Endothelial cell (in vitro differentiated cells): Measurements from ENCODE around the gene MAP2K1. TPM values are rescaled to one million over a fixed set of nuclear protein-coding genes. Genes with fewer than 3 reads are reported as not detected.
"Not testable (repeated sequence)": the region's sequence is repeated elsewhere in the genome, so short reads cannot be mapped to it uniquely, and the experiment has no call there.

Experiments
- DNase-seq: peaks from one replicate; pipeline ENCODE4 v3.0.0; 2021; ENCODE audit warnings: low spot score
- H3K27ac Mint-ChIP-seq: one replicate; pipeline ENCODE4 v1.8.0; 2021; ENCODE audit warnings: mixed read lengths, inconsistent platforms; ENCODE audit not compliant: unreplicated experiment
- H3K27me3 Mint-ChIP-seq: one replicate; pipeline ENCODE4 v1.8.0; 2021; ENCODE audit warnings: mild to moderate bottlenecking, moderate library complexity, mixed read lengths, inconsistent platforms; ENCODE audit not compliant: unreplicated experiment
- H3K36me3 Mint-ChIP-seq: one replicate; pipeline ENCODE4 v1.8.0; 2021; ENCODE audit warnings: mild to moderate bottlenecking, low read depth, mixed read lengths, inconsistent platforms; ENCODE audit not compliant: unreplicated experiment
- H3K4me1 Mint-ChIP-seq: one replicate; pipeline ENCODE4 v1.8.0; 2021; ENCODE audit warnings: mild to moderate bottlenecking, mixed read lengths, inconsistent platforms; ENCODE audit not compliant: unreplicated experiment
- H3K4me3 Mint-ChIP-seq: one replicate; pipeline ENCODE4 v1.8.0; 2021; ENCODE audit warnings: mild to moderate bottlenecking, mixed read lengths, inconsistent platforms; ENCODE audit not compliant: unreplicated experiment
- H3K9me3 Mint-ChIP-seq: one replicate; pipeline ENCODE4 v1.8.0; 2021; ENCODE audit warnings: mixed read lengths, inconsistent platforms; ENCODE audit not compliant: unreplicated experiment
- CTCF ChIP-seq: fragments of 200-600 bp; sonication (generic); IDR thresholded peaks from one replicate; pipeline ENCODE4 v1.5.0; 2021; ENCODE audit warnings: antibody characterized with exemption; ENCODE audit not compliant: unreplicated experiment
- total RNA-seq: library from RNA; stranded (reverse); fragmentation: NEBNext Ultra II Directional; extraction: Animal tissue kit (Norgen Biotek cat#: 25700); gene quantifications from one replicate; pipeline ENCODE4 v1.2.1, GENCODE V29; 2021; ENCODE audit not compliant: unreplicated experiment

Gene MAP2K1
- total RNA-seq, 1 donor from 2014 or later = 139 TPM

- Mint-ChIP-seq H3K27me3 (peaks cover 4% of the 10 kb centered on the region), H3K9me3 (no peaks in the 10 kb centered on the region), H3K4me1 (peaks cover 28% of the 10 kb centered on the region), H3K27ac (peak overlapping the region; percentile 93), H3K4me3 (peak overlapping the region; percentile 93), H3K36me3 (peaks cover 33% of the 10 kb centered on the region)
- no peak for DNase-seq
- TF ChIP-seq CTCF = no peak
Measured at GRCh38 chr15:66496951-66497501, 110.3 kb downstream of the MAP2K1 start.

DNA sequence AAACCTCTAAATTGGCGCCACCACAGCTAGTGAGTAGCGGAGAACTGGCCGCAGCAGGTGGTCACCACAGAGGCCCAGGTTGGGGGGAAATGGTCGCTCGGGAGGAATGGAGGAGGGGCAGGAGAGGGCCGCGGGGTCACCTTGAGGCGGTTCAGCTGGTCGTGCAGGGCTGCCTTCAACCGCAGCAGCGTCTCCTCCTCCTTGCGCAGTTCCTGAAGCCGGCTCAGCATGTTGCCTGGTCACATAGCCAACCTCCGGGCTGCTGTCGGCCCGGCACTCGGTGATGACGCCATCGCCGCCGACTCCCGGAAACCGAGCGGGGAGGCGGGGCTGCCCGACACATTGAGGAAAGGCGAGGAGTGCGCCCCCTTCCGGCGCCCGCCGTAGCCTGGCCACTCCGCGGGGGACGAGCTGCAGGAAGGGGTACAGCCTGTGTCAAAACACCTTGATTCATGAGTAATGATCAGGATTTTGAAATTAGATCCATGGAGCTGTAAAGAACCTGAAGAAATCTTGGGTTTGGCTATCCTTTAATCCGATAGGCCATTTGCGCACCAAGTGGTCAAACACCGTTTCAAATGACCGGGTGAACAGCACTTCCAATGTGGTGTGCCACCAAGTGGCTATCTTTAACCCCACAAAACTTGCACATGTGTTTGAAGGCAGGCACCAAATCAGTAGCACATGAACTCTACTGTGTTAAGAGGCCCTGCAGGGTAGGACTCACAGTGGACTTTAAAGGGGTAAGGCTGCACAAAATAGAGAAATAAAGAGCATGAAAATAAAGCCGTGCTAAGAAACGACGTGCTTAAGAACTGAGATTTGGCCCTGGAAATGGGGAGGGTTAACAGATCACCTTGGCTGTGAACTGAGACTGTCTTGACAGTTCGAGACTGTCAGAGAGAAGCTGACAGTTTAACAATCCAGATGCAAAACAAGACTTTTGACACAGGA, 111.1 kb downstream of the MAP2K1 start, which contains the start of gene SNAPC5:
TSS of gene SNAPC5 (minus strand) at position 261 of the 954 bp plus-strand sequence. CDS start at position 230, 31 bp downstream.
- Mint-ChIP-seq H3K9me3 (no peaks in the 10 kb centered on the region), H3K27ac (peak within 1 kb of the TSS; percentile 93), H3K4me1 (peaks cover 34% of the 10 kb centered on the region), H3K4me3 (peak within 1 kb of the TSS; percentile 93), H3K36me3 (peaks cover 38% of the 10 kb centered on the region), H3K27me3 (peaks cover 4% of the 10 kb centered on the region)
- peak; percentile 96 for TF ChIP-seq CTCF
- peak; percentile 99 for DNase-seq

GRCh38 chr15:66498501-66499386, 112.0 kb downstream of the MAP2K1 start:
- peak overlapping the region; percentile 3 for H3K27ac Mint-ChIP-seq
- TF ChIP-seq CTCF = peak; percentile 74
- no peak for DNase-seq
- H3K9me3 Mint-ChIP-seq = no peaks in the 10 kb centered on the region
- peak overlapping the region; percentile 39 for H3K4me3 Mint-ChIP-seq
- H3K4me1 Mint-ChIP-seq = peaks cover 32% of the 10 kb centered on the region
- peaks cover 2% of the 10 kb centered on the region for H3K27me3 Mint-ChIP-seq
- H3K36me3 Mint-ChIP-seq = peaks cover 33% of the 10 kb centered on the region

- H3K9me3 Mint-ChIP-seq, DNase-seq, H3K27me3 Mint-ChIP-seq: not testable (repeated sequence)
- peaks cover 37% of the 10 kb centered on the region for H3K36me3 Mint-ChIP-seq
- peak overlapping the region; percentile 25 for H3K27ac Mint-ChIP-seq
- H3K4me3 Mint-ChIP-seq = peak overlapping the region; percentile 5
- peaks cover 31% of the 10 kb centered on the region for H3K4me1 Mint-ChIP-seq
Measured at GRCh38 chr15:66500346-66500745, 113.6 kb downstream of the MAP2K1 start.

- peaks cover 35% of the 10 kb centered on the region for H3K36me3 Mint-ChIP-seq
- no peak for DNase-seq
- H3K4me1 Mint-ChIP-seq = peaks cover 41% of the 10 kb centered on the region
- H3K27ac Mint-ChIP-seq = peak overlapping the region; percentile 70
- H3K27me3 Mint-ChIP-seq = peaks cover 3% of the 10 kb centered on the region
- no peak for TF ChIP-seq CTCF
- peak overlapping the region; percentile 99 for H3K4me3 Mint-ChIP-seq
- no peaks in the 10 kb centered on the region for H3K9me3 Mint-ChIP-seq
Measured at GRCh38 chr15:66502491-66502890, 115.8 kb downstream of the MAP2K1 start.

GRCh38 chr15:66503041-66503648, 116.4 kb downstream of the MAP2K1 start:
- Mint-ChIP-seq H3K4me3 (peak overlapping the region; percentile 99), H3K4me1 (peaks cover 37% of the 10 kb centered on the region), H3K27ac (peak overlapping the region; percentile 70), H3K36me3 (peaks cover 32% of the 10 kb centered on the region)
- H3K27me3 Mint-ChIP-seq, DNase-seq, H3K9me3 Mint-ChIP-seq: not testable (repeated sequence)
